ENCODE results near the gene CCDC152.

DNA sequence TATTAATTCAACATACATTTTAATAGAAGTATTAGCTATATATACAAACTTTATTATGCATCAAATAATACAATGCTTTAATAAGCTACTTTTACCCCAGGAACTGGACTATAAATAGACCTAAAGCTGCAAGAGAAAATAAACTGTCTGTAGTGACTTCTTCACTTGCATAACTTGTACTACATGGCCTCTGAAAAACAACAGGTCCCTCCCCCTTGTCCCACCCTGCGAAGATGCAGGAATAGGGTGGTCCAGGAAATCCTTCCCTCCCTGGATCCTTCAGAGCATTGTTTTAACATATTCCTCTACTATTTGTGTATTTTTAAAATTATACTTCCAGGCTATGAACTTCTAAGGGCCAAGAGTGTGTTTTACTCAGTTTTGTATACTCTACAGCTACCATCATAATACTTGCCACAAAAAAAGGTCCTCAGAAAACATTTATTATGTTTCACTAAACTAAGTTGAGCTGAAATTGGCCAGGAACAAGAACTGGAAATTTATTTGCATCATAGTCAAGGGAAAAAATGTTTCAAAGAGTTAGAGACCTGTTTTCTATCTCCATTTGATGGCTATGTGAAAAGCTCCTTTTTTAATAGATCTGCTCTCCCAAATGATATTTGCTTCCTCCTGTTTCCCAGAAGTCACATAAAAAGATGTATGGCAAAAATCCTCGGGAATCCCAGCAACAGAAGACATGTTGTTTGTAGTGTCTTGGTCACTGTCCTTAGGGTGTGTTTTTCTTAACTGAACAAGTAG lies 70.3 kb downstream of the CCDC152 start:
- TF ChIP-seq, protein P1, sequence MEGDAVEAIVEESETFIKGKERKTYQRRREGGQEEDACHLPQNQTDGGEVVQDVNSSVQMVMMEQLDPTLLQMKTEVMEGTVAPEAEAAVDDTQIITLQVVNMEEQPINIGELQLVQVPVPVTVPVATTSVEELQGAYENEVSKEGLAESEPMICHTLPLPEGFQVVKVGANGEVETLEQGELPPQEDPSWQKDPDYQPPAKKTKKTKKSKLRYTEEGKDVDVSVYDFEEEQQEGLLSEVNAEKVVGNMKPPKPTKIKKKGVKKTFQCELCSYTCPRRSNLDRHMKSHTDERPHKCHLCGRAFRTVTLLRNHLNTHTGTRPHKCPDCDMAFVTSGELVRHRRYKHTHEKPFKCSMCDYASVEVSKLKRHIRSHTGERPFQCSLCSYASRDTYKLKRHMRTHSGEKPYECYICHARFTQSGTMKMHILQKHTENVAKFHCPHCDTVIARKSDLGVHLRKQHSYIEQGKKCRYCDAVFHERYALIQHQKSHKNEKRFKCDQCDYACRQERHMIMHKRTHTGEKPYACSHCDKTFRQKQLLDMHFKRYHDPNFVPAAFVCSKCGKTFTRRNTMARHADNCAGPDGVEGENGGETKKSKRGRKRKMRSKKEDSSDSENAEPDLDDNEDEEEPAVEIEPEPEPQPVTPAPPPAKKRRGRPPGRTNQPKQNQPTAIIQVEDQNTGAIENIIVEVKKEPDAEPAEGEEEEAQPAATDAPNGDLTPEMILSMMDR (conservative IDR thresholded peaks at IDR 0.05): no peak
- no peak for TF ChIP-seq EZH2 (IDR thresholded peaks at IDR 0.05; ENCODE audit: low read depth)
